GM10248 (cell line): ENCODE results near the gene PIK3R4.

ENCODE experiments used
- CTCF ChIA-PET: fragments of 300-600 bp; sonication (Branson Sonifier 250); formaldehyde crosslinking; extraction: SDS; loops from one replicate; lab custom pipeline; 2021; ENCODE audit warnings: antibody characterized with exemption; lab: Yijun Ruan, JAX
- POLR2A ChIA-PET: fragments of 350-650 bp; sonication (Branson Sonifier 250); formaldehyde crosslinking; extraction: SDS; loops from one replicate; lab custom pipeline; 2020; ENCODE audit warnings: antibody characterized with exemption; lab: Yijun Ruan, JAX
- DNase-seq: peaks from one replicate; pipeline ENCODE4 v3.0.0; 2012; ENCODE audit errors: extremely low spot score
- CTCF ChIP-seq: IDR thresholded peaks from 2 replicates; pipeline ENCODE4 v1.5.1; 2012; ENCODE audit warnings: mild to moderate bottlenecking, low read depth; ENCODE audit errors: extremely low read depth, missing control alignments, control extremely low read depth

PIK3R4 gene

GRCh38 chr3:130748981-130749380 lies 2.4 kb upstream of the PIK3R4 start:
- no peak for TF ChIP-seq CTCF
- no peak for DNase-seq
- ChIA-PET CTCF (interaction anchor here (1.2 to 2.5 kb wide), 4 partner anchors 10 to 144 kb away, joined by 4 to 12 read pairs (median 6); partner anchors contain the start of gene ATP2C1), POLR2A (no interaction called here)

GRCh38 chr3:130748467-130748861 lies 1.8 kb upstream of the PIK3R4 start:
- ChIA-PET CTCF (interaction anchor here (1.7 to 2.5 kb wide), 3 partner anchors 10 to 145 kb away, joined by 4 to 12 read pairs (median 7); partner anchors contain the start of gene ATP2C1), POLR2A (no interaction called here)
- DNase-seq, result no peak
- no peak for TF ChIP-seq CTCF

DNA sequence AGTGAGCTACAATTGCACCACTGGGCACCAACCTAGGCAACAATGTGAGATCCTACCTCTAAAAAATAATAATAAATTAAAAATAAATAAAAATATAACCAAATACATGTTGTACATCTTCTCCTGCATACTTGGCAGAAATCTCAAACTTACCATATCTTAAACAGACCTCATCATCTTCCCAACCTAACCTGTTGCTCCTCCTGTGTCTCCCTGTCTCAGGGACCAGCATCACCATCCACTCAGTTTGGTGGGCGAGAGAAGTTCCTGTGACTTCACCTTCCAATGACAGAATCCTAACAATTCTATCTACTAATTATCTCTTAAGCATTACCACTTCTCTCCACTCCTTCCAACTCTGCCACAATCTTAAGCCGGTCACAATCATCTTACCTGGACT lies 3.3 kb downstream of the PIK3R4 start:
- CTCF ChIA-PET, result interaction anchor here (1.3 to 1.7 kb wide), 2 partner anchors 16 to 150 kb away, joined by 4 to 5 read pairs; no protein-coding TSS in a partner anchor
- POLR2A ChIA-PET, result no interaction called here

GRCh38 chr3:130741946-130742610 lies 4.6 kb downstream of the PIK3R4 start:
- POLR2A ChIA-PET, result no interaction called here
- TF ChIP-seq CTCF, result no peak
- CTCF ChIA-PET, result interaction anchor here (1.0 to 1.3 kb wide), 4 partner anchors 9 to 18 kb away, joined by 3 to 4 read pairs (median 3); no protein-coding TSS in a partner anchor
- DNase-seq, result no peak

More for the DNA sequence above, 3.3 kb downstream of the PIK3R4 start:
- TF ChIP-seq CTCF, result no peak
- DNase-seq, result no peak

DNA sequence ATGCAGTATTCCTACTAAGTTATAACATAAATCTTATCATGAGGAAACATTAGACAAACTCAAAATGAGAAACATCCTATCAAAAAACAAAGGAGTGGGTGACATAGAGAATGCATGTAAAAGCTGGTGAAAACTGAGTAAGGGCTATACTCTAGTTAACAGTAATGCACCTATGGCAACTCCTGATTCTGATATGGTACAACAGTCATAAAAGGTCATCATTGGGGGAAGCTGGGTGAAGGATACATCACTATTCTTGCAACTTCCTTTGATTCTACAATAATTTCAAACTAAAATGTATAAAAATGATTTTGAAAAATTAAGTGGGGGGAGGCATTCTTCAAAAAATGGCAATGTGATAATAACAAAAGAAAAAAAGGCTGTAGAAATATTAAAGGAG lies 6.8 kb downstream of the PIK3R4 start:
- ChIA-PET POLR2A (no interaction called here), CTCF (no interaction called here)
- no peak for DNase-seq
- no peak for TF ChIP-seq CTCF

- POLR2A ChIA-PET, result no interaction called here
- CTCF ChIA-PET, result interaction anchor here (0.8 kb wide), 1 partner anchor 22 kb away, joined by 3 read pairs; no protein-coding TSS in a partner anchor
- TF ChIP-seq CTCF, result no peak
- DNase-seq, result no peak
These were observed 8.4 kb downstream of the PIK3R4 start for GRCh38 chr3:130738241-130738640.
